Esophagus squamous epithelium (tissue), 4 donors: ENCODE measurements around the gene EPHX1.

Source experiments
- POLR2A ChIP-seq, 4 donors: fragments of 450-650 bp; IDR thresholded peaks; one replicate each; pipeline ENCODE4 v1.6.1; 2017; ENCODE audit warnings: antibody characterized with exemption in 4 of 4, mild to moderate bottlenecking in 4 of 4, moderate library complexity in 3 of 4
- TF ChIP-seq, protein P1 (sequence below), 6 experiments: fragments of 450-650 bp in 4 of 6; fragments of 200-600 bp in 2 of 6; sonication (generic) in 2 of 6; IDR thresholded peaks; one replicate each; pipeline ENCODE4 v1.5.1; 2016 to 2019; ENCODE audit warnings: antibody characterized with exemption in 6 of 6, mild to moderate bottlenecking in 4 of 6, moderate library complexity in 4 of 6

DNA sequence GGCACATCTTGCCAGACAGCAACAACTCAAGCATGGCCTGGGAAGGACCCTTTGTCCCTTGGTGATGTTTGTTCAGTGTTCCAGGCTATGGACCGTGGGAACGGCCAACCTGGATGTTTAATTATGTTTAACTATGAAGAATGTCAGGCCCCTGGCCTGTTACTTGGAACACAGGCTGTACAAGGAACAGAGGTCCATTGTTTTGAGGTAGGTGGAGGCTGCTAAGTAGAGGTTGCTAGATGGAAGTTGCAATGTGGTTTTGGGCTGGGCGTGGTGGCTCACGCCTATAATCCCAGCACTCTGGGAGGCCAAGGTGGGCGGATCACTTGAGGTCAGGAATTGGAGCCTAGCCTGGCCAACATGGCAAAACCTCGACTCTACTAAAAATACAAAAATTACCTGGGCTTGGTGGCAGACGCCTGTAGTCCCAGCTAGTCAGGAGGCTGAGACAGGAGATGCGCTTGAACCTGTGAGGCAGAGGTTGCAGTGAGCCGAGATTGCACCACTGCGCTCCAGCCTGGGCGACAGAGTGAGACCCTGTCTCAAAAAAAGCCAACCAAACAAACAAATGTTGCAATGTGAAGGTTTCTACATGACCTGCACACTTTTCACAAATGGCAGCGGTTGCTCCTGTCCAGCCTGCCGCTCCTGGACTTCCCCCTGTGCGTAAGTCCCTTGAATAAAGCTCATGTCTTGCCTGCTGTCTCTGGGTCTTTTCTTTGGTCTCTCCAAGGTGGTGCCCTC is 81.5 kb downstream of the EPHX1 start:
- TF ChIP-seq, protein P1, sequence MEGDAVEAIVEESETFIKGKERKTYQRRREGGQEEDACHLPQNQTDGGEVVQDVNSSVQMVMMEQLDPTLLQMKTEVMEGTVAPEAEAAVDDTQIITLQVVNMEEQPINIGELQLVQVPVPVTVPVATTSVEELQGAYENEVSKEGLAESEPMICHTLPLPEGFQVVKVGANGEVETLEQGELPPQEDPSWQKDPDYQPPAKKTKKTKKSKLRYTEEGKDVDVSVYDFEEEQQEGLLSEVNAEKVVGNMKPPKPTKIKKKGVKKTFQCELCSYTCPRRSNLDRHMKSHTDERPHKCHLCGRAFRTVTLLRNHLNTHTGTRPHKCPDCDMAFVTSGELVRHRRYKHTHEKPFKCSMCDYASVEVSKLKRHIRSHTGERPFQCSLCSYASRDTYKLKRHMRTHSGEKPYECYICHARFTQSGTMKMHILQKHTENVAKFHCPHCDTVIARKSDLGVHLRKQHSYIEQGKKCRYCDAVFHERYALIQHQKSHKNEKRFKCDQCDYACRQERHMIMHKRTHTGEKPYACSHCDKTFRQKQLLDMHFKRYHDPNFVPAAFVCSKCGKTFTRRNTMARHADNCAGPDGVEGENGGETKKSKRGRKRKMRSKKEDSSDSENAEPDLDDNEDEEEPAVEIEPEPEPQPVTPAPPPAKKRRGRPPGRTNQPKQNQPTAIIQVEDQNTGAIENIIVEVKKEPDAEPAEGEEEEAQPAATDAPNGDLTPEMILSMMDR (IDR thresholded peaks at IDR 0.05), result no peak
- no peak for TF ChIP-seq POLR2A (IDR thresholded peaks at IDR 0.05)
